Body of pancreas (tissue), 4 donors: ENCODE data around the gene NOTCH3. TPM values are rescaled to one million over a fixed set of nuclear protein-coding genes. Genes with fewer than 3 reads are reported as not detected.

Experiments used
- ATAC-seq: fragments of 150-250 bp; one replicate; pipeline ENCODE4 v1.9.1; 2016
- DNase-seq, 4 donors: peaks; one replicate each; pipeline ENCODE4 v3.0.0-alpha.2; 2019
- H3K27ac ChIP-seq, 4 donors: fragments of 200-600 bp; sonication (generic); 1 replicate in 3 of 4; 2 replicates in 1 of 4; pipeline versions ENCODE4 v1.5.1 to v1.6.1; 2016 to 2019; ENCODE audit warnings: mild to moderate bottlenecking in 1 of 4, mixed read lengths in 1 of 4, moderate library complexity in 1 of 4
- H3K27me3 ChIP-seq, 2 donors: fragments of 200-600 bp; sonication (generic); one replicate each; pipeline ENCODE4 v1.6.0; 2016; ENCODE audit warnings: mild to moderate bottlenecking in 1 of 2
- H3K36me3 ChIP-seq, 2 donors: fragments of 200-600 bp; sonication (generic); replicated peaks in 1 of 2; 2 replicates each; pipeline ENCODE4 v1.5.1; 2016; ENCODE audit warnings: low read depth in 2 of 2; ENCODE audit not compliant: insufficient read depth in 1 of 2
- H3K4me1 ChIP-seq: fragments of 200-600 bp; sonication (generic); one replicate; pipeline ENCODE4 v1.6.0; 2016
- H3K4me3 ChIP-seq, 2 donors: fragments of 200-600 bp; sonication (generic); 1 replicate in 1 of 2; 2 replicates in 1 of 2; pipeline ENCODE4 v1.5.1; 2016 to 2019
- H3K9me3 ChIP-seq, 3 donors: fragments of 200-600 bp; sonication (generic); 1 replicate in 2 of 3; 2 replicates in 1 of 3; pipeline ENCODE4 v1.5.1; 2016
- POLR2A ChIP-seq, 3 donors: fragments of 450-650 bp; IDR thresholded peaks; one replicate each; pipeline ENCODE4 v1.6.1; 2016; ENCODE audit warnings: antibody characterized with exemption in 3 of 3, mild to moderate bottlenecking in 2 of 3
- WGBS, 2 donors: methylation state at CpG; one replicate each; pipeline ENCODE4 v1.1.5; 2017; 5-methylcytosine and 5-hydroxymethylcytosine counted together
- intact Hi-C: fragments of 100-400 bp; cut with DNase I; formaldehyde crosslinking; loops from one replicate; pipeline ENCODE4 v1.15.1; 2023
- total RNA-seq, 2 donors: library from RNA; depleted of rRNA; stranded (reverse); fragments of >200 nt; gene quantifications; one replicate each; pipeline ENCODE4 v1.1.0, GENCODE V29; 2016
- TF ChIP-seq, protein P1 (sequence below), 7 experiments: fragments of 450-650 bp in 4 of 7; fragments of 200-600 bp in 3 of 7; sonication (generic) in 3 of 7; IDR thresholded peaks; one replicate each; pipeline ENCODE4 v1.5.1; 2016 to 2019; ENCODE audit warnings: antibody characterized with exemption in 7 of 7

NOTCH3 gene
- total RNA-seq, 2 donors from 2014 or later: 20.2 to 33.9 TPM

DNA sequence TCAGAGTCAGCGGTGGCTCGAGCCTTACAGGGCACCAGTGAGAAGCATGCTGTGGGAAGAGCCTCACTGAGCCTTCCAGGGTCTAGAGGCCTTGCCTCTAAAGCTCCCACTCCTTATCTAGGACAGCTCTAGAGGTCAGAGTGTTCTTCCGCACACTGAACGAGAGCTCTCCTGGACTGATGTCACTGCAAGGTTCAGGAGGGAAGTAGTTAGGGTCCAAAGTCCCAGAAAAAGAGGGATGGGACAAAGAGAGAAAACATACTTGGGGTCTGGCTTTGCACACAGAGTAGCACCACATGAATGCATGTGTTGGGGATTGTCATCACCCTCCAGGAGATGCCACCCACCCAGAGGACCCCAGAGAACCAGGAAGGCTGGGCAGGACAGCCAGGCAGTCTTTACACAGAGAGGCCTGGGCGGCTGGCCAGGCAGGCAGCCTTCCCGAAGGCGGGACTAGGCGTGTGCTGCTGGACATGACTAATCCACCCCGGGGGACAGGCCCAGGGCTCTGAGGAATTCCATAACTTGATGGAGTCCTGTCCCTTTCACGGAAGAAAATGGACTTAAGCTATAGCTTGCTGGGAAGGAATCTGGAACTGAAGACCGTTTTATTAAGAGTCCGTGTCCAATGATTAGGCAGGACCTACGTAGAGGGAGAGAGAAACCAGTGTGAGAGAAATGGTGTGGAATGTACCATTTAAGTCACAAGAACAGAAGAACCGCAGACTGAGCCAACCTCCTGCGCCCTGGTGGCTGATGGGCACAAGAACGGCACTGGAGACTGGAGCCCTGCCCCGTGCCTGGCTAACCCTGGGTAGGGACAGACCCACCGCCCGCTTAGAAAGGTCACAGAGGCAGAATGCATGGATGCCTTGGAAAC is 48.1 kb upstream of the NOTCH3 start:
- no peak overlapping the region for H3K4me3 ChIP-seq
- H3K9me3 ChIP-seq: no peaks in the 10 kb centered on the region
- ATAC-seq: peak; percentile 60
- H3K36me3 ChIP-seq: peaks cover 6 to 17% of the 10 kb centered on the region in 2 donors
- 60 to 61% methylated on average over 18 to 19 of the region's 19 CpGs for WGBS, 2 donors
- DNase-seq: peak; percentile 52 to 76 (median 68)
- peak overlapping the region; percentile 26 to 83 (median 64) for H3K27ac ChIP-seq
- intact Hi-C loops: no loop called here
- TF ChIP-seq, protein P1, sequence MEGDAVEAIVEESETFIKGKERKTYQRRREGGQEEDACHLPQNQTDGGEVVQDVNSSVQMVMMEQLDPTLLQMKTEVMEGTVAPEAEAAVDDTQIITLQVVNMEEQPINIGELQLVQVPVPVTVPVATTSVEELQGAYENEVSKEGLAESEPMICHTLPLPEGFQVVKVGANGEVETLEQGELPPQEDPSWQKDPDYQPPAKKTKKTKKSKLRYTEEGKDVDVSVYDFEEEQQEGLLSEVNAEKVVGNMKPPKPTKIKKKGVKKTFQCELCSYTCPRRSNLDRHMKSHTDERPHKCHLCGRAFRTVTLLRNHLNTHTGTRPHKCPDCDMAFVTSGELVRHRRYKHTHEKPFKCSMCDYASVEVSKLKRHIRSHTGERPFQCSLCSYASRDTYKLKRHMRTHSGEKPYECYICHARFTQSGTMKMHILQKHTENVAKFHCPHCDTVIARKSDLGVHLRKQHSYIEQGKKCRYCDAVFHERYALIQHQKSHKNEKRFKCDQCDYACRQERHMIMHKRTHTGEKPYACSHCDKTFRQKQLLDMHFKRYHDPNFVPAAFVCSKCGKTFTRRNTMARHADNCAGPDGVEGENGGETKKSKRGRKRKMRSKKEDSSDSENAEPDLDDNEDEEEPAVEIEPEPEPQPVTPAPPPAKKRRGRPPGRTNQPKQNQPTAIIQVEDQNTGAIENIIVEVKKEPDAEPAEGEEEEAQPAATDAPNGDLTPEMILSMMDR (IDR thresholded peaks at IDR 0.05): no peak
- no peak for TF ChIP-seq POLR2A (IDR thresholded peaks at IDR 0.05)
- peaks cover 56% of the 10 kb centered on the region for H3K4me1 ChIP-seq
- H3K27me3 ChIP-seq: no peaks in the 10 kb centered on the region

DNA sequence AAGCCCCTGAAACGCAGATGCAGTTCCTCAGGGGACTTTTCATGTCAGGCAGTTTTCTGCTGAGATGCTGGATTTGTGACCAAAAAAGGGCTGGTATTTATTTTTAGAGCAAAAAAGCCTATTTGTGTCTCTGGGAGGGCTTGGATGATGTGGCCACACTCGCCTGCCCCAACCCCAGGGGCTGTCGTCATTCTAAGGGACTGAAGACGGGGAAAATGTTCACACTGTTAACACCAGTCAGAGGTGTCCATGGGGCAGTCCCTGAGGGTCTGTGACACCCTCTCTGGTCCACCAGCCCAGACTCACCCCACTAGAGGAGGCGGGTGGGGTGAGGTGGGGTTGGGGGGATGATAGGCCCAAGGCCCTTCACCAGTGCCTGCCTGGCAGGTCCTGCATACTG is 47.3 kb upstream of the NOTCH3 start:
- peaks cover 56% of the 10 kb centered on the region for H3K4me1 ChIP-seq
- intact Hi-C loops: no loop called here
- no peak for DNase-seq
- H3K27me3 ChIP-seq: no peaks in the 10 kb centered on the region
- H3K27ac ChIP-seq: peak overlapping the region; percentile 23 to 83 (median 64)
- WGBS, 2 donors: 85 to 91% methylated on average over 5 of the region's 5 CpGs
- no peak for TF ChIP-seq POLR2A (IDR thresholded peaks at IDR 0.05)
- TF ChIP-seq, protein P1 (IDR thresholded peaks at IDR 0.05): no peak
- no peak overlapping the region for H3K4me3 ChIP-seq
- peaks cover 9 to 17% of the 10 kb centered on the region in 2 donors for H3K36me3 ChIP-seq
- no peaks in the 10 kb centered on the region for H3K9me3 ChIP-seq
- ATAC-seq: no peak

DNA sequence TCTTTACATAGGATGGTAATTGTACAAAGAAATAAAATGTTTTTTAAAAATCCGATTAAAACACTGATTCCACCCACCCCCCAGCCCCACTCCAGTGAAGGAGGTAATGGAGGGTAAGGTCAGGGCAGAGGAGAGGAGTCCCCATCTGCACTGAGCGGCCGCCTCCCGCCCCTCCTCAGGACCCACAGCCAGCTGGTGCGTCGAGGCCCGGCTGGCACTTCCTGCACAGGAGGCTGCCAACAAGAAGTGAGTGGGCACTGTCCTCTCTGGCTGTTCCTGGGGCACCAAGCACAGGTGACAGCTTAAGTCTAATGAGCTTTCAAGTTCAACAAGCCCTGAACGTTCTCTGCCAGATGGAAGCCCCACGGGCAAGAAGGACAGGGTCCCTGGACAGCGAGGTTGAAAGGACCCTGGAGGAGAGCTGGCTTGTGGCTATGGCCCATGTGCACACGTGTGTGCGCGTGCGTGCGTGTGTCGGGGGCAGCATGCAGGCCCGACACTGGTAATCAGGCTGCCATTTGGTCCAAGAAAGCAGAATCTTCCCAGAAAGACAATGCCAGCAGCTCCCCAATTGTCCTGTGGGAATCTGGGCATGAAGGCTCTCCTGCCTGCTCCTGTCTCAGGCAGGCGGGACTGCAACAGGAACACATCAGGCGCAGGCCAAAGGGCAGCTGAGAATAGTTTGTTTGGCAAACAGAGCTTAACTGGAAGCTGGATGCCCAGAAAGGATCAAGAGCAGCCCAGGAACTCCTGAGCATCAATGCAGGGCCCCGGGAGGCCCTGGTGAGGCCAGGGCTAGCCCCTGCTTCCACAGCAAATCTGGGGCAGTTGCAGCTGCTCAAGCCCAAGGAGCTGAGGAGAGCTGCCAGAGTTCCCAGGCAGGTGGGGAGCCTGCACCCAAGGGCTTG is 46.6 kb upstream of the NOTCH3 start:
- Histone ChIP-seq H3K4me1 (peaks cover 49% of the 10 kb centered on the region), H3K36me3 (peaks cover 9 to 18% of the 10 kb centered on the region in 2 donors), H3K27ac (peak overlapping the region in 2 of 4 donors; percentile 42 to 72), H3K4me3 (no peak overlapping the region), H3K9me3 (no peaks in the 10 kb centered on the region), H3K27me3 (no peaks in the 10 kb centered on the region)
- DNase-seq (no peak), ATAC-seq (no peak)
- TF ChIP-seq, protein P1 (IDR thresholded peaks at IDR 0.05): no peak
- no peak for TF ChIP-seq POLR2A (IDR thresholded peaks at IDR 0.05)
- WGBS, 2 donors: 76 to 78% methylated on average over 5 to 20 of the region's 20 CpGs
- intact Hi-C loops: no loop called here

DNA sequence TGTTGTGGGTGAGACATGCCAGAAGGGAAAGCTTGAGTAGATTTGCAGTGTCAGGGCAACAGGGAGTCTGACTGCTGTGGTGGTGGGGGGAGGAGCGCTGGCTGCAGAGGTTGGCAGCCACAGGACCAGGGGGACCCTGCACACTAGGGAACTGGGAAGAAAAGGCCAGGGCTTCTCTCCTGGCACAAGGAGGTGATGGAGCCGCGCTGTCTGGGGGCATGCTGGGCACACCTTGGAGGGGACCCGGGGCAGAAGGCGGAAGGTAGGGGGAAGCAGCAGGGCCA is 45.3 kb upstream of the NOTCH3 start:
- H3K27ac ChIP-seq: no peak overlapping the region
- no peak for TF ChIP-seq POLR2A (IDR thresholded peaks at IDR 0.05)
- TF ChIP-seq, protein P1 (IDR thresholded peaks at IDR 0.05): no peak
- H3K27me3 ChIP-seq: no peaks in the 10 kb centered on the region
- intact Hi-C loops: no loop called here
- DNase-seq: no peak
- peaks cover 39% of the 10 kb centered on the region for H3K4me1 ChIP-seq
- no peak overlapping the region for H3K4me3 ChIP-seq
- ATAC-seq: no peak
- 84 to 92% methylated on average over 5 of the region's 5 CpGs for WGBS, 2 donors
- H3K9me3 ChIP-seq: no peaks in the 10 kb centered on the region
- peaks cover 9 to 18% of the 10 kb centered on the region in 2 donors for H3K36me3 ChIP-seq
